Erythroblast (primary cell): Measurements from ENCODE around the gene HIF1A.

Experiments used
- GATA1 ChIP-seq: IDR thresholded peaks from 2 replicates; pipeline ENCODE4 v1.6.1; 2011; ENCODE audit warnings: low read depth, mild to moderate bottlenecking, control low read depth, low read length, moderate library complexity
- POLR2A ChIP-seq: IDR thresholded peaks from 2 replicates; pipeline ENCODE4 v1.6.1; 2011; ENCODE audit warnings: mild to moderate bottlenecking, low read length

- no peak for TF ChIP-seq POLR2A
- TF ChIP-seq GATA1: no peak
Measured at GRCh38 chr14:61649283-61649682, 46.0 kb upstream of the HIF1A start.
